Ovary (tissue), 3 donors: Measurements from ENCODE around the gene PDE8A.

Experiments used
- CTCF ChIP-seq, 3 donors: fragments of 450-650 bp in 2 of 3; fragments of 200-600 bp in 1 of 3; IDR thresholded peaks; one replicate each; pipeline versions ENCODE4 v1.5.1 to v1.8.0; 2016 to 2022; ENCODE audit warnings: antibody characterized with exemption in 3 of 3, mild to moderate bottlenecking in 1 of 3
- EP300 ChIP-seq: sonication (generic); formaldehyde crosslinking; IDR thresholded peaks from one replicate; pipeline ENCODE4 v1.6.1; 2017; ENCODE audit warnings: antibody characterized with exemption
- POLR2A ChIP-seq: fragments of 450-650 bp; IDR thresholded peaks from one replicate; pipeline ENCODE4 v1.6.1; 2017; ENCODE audit warnings: antibody characterized with exemption, mild to moderate bottlenecking, moderate library complexity
- donor health status: DM: no; HTN: no; CAD: no.

- no peak for TF ChIP-seq CTCF (IDR thresholded peaks at IDR 0.05)
- TF ChIP-seq POLR2A, result no peak
- TF ChIP-seq EP300, result no peak
Observed at GRCh38 chr15:84969257-84969656, 12.4 kb upstream of the PDE8A start.
